LHCN-M2 (cell line): ENCODE data around the gene DCTN2. TPM values are rescaled to one million over a fixed set of nuclear protein-coding genes. Genes with fewer than 3 reads are reported as not detected.
"Not testable (repeated sequence)": the region's sequence is repeated elsewhere in the genome, so short reads cannot be mapped to it uniquely, and the experiment has no call there.

ENCODE experiments used
- DNase-seq: peaks from one replicate; pipeline ENCODE4 v3.0.0-alpha.2; 2012; ENCODE audit warnings: low read depth
- total RNA-seq: library from RNA; depleted of rRNA; stranded (reverse); fragments of >200 nt; gene quantifications from 2 replicates; pipeline ENCODE4 v1.2.3, GENCODE V29; 2014

DCTN2 gene
- total RNA-seq, 1 experiment from 2014 or later: 177 TPM

DNA sequence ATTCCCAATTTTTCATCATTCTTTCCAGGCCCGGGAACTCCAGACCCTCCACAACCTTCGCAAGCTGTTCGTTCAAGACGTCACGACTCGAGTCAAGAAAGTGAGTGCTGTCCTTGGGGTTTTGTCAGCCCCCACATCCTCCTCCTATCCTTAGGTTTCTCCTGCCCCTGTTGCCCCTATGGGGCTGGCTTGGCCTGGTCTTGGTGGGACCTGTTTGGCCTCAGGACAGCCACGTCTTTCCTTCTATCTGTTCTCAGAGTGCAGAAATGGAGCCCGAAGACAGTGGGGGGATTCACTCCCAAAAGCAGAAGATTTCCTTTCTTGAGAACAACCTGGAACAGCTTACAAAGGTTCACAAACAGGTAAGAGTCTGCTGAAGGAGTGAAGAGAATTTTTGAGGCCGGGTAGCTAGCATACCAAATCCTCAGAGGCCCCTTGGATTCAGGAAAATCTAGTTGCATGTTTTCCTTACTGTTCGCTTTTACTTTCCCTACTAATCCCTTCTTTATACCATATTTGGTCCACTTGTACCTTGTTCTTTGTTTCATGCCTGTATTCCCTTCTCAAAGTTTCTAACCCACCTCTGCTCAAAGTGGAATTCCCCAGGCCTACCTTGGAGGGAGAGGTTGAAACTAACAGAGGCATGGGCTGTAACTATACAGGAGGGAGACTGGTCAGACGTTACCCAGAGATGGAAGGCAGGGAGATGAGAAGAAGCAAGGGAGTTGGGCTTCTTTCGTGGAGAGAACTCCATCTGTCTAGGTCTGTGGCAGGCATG, 31.2 kb upstream of the DCTN2 start:
- no peak for DNase-seq

DNA sequence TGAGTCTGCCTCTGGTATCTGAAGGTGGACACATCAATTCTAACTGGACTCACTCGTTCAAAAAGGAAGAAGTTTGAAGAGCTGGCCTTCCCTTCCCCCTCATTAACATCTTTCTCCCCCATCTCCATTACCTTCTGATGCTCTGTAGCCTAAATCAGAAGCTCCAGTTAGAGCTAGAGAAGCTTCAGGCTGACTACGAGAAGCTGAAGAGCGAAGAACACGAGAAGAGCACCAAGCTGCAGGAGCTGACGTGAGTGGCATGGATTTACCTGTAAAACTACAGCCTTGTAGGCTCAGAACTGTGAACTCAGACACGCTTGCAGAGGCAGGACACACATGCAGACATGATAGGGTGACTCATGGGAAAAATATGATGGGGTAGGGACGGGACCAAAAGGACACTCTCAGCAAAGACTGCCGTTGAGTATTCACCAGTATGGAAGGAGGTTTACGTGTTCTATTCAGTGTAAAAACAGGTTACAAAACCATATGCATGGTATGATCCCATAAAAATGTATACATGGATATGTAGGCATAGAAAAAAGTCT, 29.7 kb upstream of the DCTN2 start:
- peak; percentile 12 for DNase-seq

DNA sequence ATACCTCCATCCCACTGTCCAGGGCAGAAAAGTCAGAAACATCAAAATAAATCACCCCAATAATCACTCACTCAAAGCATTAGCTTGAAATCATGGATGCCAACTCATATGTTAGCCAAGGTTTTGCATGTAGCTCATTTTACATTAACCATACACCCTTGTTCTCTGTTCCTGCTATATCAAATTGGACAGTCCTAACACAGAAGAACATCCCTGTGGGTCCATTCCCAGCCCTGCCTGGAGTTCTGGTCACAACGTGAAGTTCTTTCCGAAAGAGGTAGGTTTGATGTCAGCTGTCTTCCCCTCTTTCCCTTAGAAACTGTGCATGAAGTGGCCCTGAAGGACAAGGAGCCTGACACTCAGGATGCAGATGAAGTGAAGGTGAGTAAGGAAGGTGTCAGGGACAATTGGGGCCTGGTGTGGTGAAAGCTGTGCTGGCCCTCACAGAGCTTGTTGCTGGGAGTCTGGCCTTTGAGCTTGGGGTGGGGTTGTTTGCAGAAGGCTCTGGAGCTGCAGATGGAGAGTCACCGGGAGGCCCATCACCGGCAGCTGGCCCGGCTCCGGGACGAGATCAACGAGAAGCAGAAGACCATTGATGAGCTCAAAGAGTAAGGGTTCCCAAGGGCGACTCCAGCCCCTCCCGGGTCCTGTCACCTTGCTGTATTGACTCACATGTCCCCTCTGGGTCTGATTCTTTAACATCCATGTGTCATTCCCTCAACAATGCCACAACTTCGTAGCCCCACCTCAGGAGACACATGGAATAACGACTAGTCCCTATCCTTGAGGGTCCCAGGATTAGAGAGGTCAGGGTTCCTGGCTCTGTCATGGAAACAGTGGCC, 29.0 kb upstream of the DCTN2 start:
- DNase-seq: no peak

DNA sequence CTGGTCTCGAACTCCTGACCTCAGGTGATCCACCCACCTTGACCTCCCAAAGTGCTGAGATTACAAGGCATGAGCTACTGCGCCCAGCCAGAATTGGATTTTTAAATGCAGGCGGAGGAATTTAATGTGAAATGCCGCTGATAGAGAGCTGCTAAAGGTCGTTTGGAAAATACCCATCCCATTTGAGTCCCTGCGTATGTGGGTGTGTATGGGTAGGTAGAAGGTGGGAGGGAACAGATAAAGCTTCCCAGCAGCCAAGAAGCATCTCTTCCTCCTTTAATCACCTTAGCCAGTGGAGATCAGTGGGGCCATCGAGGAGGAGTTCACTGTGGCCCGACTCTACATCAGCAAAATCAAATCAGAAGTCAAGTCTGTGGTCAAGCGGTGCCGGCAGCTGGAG, 27.8 kb upstream of the DCTN2 start:
- DNase-seq: no peak

DNA sequence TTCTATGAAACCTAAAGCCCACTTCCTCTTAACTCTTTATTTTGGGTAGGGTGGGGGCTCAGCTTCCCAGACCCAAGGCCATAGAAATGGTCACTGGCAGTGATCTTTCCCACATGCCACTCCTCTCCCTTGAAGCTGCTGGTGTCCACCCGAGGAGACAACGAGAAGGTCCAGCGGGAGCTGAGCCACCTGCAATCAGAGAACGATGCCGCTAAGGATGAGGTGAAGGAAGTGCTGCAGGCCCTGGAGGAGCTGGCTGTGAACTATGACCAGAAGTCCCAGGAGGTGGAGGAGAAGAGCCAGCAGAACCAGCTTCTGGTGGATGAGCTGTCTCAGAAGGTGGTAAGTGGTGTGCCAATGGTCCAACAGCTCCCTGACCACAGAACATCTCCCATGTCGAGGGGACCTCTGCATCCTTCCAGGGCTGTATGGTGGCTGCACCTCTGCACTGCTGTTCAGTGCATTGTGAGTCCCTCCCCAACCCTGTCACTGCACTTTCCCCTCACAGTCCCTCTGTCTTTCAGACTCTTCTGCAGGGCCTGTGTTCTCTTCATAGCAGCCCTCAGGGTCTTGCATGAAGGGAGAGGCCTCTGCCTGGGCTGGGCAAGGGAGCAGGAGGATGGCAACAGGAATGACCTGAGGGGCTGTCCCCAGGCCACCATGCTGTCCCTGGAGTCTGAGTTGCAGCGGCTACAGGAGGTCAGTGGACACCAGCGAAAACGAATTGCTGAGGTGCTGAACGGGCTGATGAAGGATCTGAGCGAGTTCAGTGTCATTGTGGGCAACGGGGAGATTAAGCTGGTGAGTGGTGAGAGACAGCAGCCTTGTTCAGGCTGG, 25.2 kb upstream of the DCTN2 start:
- DNase-seq: no peak

DNA sequence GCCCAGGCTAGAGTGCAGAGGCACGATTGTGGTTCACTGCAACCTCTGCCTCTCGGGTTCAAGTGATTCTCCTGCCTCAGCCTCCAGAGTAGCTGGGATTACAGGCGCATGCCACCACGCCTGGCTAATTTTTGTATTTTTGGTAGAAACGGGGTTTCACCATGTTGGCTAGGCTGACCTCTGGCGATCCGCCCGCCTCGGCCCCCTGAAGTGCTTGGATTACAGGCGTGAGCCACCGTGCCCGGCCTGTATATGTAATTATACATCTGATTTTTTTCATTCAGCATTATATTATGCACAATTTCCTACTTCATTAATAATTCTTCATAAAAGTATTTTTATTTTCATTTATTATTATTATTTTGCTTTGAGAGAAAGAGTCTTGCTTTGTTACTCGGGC, 23.4 kb upstream of the DCTN2 start:
- DNase-seq: not testable (repeated sequence)

DNA sequence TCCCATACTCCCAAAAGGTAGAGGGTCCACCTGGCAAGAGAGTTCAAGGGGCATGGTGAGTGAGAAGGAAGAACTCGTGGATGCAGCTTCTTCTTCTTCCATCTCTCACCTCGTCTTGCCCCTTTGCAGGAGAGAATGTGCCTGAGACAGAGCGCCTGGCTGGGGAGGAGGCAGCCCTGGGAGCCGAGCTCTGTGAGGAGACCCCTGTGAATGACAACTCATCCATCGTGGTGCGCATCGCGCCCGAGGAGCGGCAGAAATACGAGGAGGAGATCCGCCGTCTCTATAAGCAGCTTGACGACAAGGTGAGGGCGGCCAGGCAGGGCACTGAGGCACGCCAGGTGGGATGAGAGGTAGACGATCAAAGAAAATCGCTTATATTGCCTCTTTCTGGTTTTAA, 22.9 kb upstream of the DCTN2 start:
- DNase-seq: no peak

DNA sequence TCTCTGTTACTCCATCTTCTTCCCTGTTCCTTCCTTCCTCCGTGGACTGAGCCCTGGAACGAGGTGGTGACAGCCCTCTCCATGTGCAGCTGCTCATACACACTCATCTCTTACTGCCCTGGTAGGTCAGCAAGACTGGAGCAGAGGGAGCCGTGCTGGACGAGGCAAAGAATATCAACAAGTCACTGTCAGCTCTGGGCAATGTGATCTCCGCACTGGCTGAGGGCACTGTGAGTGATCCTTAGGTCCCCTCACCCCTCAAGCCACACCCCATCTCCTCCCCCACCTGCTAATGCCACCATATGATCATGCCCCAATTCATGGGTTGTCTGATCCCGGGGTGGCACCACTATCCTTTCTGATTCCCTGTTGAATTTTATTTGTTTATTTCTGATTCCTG, 21.8 kb upstream of the DCTN2 start:
- DNase-seq: no peak

DNA sequence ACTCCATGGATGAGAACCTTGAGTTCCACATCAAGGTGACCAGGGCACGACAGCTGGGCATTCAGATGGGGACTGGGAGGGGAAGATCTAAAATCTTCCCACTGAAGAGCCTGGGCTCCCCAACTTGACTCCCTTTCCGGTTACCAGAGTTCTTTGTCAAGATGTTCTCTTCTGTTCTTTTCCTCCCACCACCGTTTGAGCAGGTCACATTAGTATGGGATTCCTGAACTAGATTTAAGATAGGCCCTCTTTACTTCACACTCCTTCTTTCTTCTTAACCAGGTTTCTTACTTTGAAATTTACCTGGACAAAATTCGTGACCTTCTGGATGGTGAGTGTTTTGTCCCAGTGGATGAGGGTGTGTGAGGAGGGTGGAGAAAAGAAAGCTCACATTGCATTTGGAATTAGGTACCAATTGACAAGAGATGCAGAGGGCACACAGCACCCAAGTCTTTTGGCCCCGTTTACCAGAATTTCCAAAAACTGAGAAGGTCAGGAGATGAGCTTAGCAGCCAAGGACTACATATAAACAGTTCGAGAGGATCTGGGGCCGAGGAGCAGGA, 17.3 kb upstream of the DCTN2 start:
- no peak for DNase-seq

DNA sequence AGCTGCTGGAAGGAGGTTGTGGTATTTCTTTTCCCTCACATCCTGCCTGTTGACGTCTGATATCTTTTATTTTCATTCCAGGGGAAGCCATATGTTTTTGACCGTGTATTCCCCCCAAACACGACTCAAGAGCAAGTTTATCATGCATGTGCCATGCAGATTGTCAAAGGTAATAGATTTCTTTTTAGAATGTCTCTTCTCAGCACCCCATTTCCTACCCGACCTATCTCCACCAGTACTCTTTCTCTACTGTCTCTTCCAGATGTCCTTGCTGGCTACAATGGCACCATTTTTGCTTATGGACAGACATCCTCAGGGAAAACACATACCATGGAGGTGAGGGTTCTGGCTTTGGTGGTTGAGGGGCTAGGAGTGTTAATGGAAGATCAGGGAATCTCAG, 16.4 kb upstream of the DCTN2 start:
- DNase-seq: no peak

DNA sequence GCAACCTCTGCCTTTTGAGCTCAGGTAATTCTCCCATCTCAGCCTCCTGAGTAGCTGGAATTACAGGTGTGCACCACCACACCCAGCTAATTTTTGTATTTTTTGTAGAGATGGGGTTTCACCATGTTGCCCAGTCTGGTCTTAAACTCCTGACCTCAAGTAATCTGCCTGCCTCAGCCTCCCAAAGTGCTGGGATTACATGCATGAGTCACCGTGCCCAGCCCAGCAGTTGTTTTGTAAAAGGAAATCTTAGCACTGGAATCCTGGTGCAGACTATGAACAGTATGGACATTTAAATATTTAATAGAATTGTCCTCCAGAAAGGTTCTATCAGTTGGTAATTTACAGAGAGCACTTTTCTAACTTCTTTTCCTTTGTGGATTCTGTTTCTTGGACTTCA, 14.1 kb upstream of the DCTN2 start:
- DNase-seq: peak; percentile 44

DNA sequence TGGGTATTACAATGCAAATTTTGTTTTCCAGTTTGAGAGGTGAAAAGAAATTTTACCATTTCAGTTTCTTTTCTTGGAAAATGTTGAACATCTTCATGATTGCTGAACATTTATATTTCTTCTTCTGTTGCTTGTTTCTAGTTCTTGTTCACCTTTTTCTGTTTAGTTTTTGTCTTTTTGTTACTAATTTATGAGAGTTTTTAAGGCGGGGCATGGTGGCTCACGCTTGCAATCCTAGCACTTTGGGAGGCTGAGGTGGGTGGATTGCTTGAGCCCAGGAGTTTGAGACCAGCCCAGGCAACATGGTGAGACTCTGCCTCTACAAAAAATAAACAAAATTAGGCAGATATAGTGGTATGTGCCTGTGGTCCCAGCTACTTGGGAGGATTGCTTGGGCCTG, 13.5 kb upstream of the DCTN2 start:
- no peak for DNase-seq

DNA sequence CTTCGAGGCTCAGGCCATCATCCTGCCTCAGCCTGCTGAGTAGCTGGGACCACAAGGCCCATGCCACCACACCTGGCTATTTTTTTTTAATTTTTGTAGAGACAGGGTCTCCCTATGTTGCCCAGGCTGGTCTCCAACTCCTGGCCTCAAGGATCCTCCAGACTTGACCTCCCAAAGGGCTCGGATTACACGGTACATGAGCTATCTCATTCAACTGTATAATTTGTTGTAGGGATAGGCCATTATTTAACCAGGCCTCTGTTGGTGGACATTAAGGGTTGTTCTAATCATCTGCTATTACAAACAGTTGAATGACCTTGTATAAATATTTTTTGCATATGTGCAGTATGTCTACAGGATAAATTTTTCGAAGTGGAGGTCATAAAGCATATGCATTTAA, 11.9 kb upstream of the DCTN2 start:
- DNase-seq: no peak

DNA sequence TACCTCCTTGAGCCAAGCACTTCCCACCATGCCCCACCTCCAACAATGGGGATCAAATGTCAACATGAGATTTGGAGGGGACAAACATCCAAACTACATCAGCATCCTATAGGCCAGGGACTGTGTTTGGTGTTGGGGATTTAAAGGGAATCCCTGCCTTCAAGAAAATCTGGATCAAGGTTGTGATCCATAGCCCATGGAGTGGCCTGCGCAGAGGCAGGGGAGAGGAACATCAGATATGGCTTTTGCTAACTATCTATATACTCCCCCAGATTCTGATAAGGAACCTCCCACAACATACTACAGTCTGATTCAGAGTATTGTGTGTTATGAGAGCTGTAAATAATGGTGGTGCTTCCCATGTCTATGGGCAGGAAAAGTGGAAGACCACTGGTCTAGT, 7.9 kb upstream of the DCTN2 start:
- no peak for DNase-seq

DNA sequence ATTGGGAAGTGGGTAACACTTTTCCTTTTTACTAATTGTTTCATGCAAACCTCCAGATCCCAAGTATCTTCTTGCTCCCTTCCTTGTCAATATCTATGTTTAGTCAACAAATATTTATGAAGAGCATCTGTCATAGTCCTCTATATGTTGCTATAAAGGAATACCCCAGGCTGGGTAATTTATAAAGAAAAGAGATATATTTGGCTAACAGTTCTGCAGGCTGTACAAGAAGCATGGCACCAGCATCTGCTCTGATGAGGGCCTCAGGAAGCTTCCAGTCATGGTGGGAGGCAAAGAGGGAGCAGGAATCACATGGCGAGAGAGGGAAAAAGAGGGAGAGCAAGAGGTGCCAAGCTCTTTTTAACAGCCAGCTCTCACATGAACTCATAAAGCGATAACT, 7.5 kb upstream of the DCTN2 start:
- no peak for DNase-seq

DNA sequence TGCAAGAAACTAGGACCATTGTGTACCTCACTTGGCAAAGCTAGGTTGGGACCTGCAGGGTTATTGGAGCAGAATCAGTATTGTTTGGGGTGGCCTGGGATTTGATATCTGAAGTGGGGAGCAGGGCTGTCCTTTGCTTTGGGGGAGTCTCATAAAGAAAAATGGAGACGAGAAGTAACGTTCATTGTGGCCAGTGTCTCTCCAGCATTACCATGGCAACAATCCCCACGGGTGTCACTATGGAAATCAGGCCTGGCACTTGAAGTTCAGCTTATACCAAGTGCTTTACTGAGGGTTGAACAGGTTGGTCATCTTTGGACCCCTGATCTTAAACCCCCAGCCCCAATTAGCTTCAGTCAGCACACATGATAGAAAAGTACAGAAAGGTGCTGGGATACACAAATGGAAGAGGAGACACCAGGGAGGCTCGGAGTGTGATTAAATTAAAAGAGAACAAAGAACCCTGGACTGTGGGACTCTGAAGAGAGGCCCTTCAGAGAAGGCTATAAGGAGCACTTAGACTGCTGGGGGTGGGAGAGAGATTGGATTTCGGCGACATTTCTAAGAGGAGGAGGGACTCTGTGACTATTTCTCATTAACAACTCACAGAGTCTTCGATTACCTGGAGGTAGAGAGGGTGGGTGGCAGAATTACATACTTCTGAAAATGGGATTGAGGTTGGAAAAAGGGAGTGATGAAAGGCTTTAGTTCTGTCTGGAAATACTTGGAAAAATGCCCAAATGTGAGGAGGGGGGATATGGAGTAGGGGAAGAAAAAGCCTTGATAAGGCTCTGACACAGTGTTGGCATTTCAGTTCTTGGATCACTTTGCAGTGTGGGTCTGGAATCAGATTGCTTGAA, 6.6 kb upstream of the DCTN2 start:
- no peak for DNase-seq

DNA sequence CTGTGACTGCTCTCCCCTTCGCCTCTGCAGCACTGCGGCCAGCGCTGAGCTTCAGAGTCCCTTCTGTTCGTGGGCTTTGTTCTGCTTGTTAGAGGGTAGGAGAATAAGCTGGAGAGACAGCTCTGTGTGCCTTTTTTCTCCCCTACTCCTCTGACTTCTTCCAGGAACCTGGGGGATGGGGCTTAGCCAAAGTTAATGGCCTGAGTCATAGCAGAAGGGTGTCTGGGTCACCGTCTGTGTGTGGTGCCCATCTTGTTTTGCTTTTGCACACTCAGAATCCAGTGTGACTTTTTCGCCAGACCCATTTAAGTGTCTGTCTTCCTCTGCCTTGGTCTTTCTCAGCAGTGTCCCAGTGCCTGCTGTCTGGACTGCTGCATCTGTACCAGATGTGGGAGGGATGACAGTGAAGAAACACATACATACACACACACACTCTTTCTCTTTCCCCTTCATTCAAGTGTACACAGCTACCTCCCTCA, 5.9 kb upstream of the DCTN2 start:
- no peak for DNase-seq

DNA sequence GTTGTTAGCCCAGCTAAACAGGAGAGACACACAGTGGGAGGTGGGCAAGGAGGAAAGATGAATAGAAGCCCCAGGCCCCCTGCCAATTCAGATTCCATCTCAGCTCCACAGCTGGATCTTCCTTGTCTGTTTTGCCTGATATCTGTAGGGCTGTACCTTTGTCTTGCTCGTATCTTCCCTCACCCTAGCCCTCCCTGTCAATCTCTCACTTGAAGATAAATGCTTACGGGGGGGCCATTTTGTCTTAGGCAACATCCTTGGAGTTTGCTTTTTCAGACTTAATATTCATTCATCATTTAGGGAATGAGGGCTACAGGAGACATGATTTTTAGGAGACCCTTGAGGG, 5.3 kb upstream of the DCTN2 start:
- no peak for DNase-seq

DNA sequence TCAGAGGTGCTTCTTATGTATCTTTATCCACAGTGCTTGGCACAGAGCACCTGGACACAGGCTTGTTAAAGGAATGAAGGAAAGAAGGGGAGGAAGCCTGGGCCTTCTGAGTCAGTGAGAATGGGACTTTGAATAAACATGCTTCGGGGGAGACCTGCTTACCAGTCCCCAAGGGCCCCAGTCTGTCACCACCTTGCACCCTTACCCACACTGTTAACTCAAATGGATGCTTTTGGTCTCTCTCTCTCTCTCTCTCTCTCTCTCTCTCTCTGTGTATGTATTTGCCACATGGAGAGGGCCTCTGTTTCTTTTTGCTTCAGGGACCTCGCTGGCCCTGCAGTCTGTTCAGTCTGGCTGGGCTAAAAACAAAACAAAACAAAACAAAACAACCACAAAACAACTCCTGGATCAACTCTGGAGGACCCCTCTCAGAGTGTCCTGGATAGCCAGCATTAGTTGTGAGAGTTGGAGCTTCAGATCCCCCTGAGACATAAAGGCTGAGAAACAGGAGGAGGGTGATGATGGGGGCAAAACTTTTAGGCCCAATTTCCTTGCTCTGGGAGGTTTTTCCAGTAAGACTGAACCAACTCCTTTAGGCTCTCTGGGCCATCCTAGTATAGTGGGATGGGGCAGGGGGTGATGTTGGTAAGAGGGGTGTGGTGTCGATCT, 4.8 kb upstream of the DCTN2 start:
- DNase-seq: no peak
